ENCODE data around the gene ALPK3.

Gene ALPK3

DNA sequence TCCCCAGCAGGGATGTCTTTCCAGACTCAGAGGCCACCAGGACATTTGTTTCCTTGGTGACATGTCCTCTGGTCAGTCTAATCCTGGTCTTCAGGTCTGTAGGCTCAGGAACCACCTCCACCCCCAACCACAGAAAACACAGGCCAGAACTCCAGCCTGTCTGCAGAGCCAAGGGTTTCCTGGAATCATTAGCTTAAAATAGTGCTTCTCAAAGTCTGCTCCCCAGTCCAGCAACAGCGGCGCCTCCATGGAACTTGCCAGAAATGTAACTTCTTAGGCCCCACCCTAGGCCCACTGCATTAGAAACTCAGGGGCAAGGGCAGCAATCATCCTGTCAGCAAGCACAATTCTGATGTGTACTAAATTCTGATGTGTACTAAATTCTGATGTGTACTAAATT is 87.3 kb downstream of the ALPK3 start:
- Histone ChIP-seq H3K36me3 (ENCODE audit: control insufficient read depth, insufficient read depth, low read length, severe bottlenecking) (no peaks in the 10 kb centered on the region), H3K4me3 (ENCODE audit: low read length) (no peak overlapping the region), H3K27me3 (replicated peaks; ENCODE audit: control insufficient read depth, insufficient read depth, low read length) (no peaks in the 10 kb centered on the region), H3K9ac (ENCODE audit: low read length) (peak overlapping the region; percentile 53), H3K9me3 (ENCODE audit: control insufficient read depth, low read length) (peaks cover 8% of the 10 kb centered on the region), H3K4me1 (ENCODE audit: control insufficient read depth, insufficient read depth, low read length) (peaks cover 13% of the 10 kb centered on the region)
- DNase-seq (ENCODE audit: low read depth), result no peak

GRCh38 chr15:84905016-84905916 is 88.1 kb downstream of the ALPK3 start:
- no peak for DNase-seq (ENCODE audit: low read depth)
- H3K9me3 ChIP-seq (ENCODE audit: control insufficient read depth, low read length), result peaks cover 5% of the 10 kb centered on the region
- no peak overlapping the region for H3K4me3 ChIP-seq (ENCODE audit: low read length)
- peak overlapping the region; percentile 53 for H3K9ac ChIP-seq (ENCODE audit: low read length)
- H3K27me3 ChIP-seq (replicated peaks; ENCODE audit: control insufficient read depth, insufficient read depth, low read length), result no peaks in the 10 kb centered on the region
- no peaks in the 10 kb centered on the region for H3K36me3 ChIP-seq (ENCODE audit: control insufficient read depth, insufficient read depth, low read length, severe bottlenecking)
- H3K4me1 ChIP-seq (ENCODE audit: control insufficient read depth, insufficient read depth, low read length), result peaks cover 13% of the 10 kb centered on the region

DNA sequence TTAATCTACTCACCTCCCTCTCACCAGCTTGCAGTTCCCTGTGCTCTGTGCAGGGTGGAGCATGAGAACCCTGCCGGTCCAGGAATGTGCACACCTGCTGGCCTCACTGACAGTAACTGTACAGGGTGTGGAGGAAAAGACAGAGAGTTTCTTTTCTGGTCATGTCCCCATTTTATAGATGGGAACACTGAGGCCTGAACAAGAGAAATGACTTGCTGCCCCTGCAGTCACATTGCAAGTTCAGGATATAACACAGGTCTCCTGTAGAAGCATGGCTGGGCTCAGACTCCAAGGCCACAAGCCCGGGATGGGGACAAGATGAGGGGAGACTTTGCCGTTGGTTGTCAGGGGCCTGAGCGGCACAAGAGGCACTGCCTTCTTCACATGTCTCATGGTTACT is 90.6 kb downstream of the ALPK3 start:
- Histone ChIP-seq H3K4me3 (ENCODE audit: low read length) (no peak overlapping the region), H3K4me1 (ENCODE audit: control insufficient read depth, insufficient read depth, low read length) (peaks cover 30% of the 10 kb centered on the region), H3K9ac (ENCODE audit: low read length) (no peak overlapping the region), H3K9me3 (ENCODE audit: control insufficient read depth, low read length) (no peaks in the 10 kb centered on the region), H3K36me3 (ENCODE audit: control insufficient read depth, insufficient read depth, low read length, severe bottlenecking) (no peaks in the 10 kb centered on the region), H3K27me3 (replicated peaks; ENCODE audit: control insufficient read depth, insufficient read depth, low read length) (no peaks in the 10 kb centered on the region)
- DNase-seq (ENCODE audit: low read depth), result no peak

- Histone ChIP-seq H3K27me3 (replicated peaks; ENCODE audit: control insufficient read depth, insufficient read depth, low read length) (no peaks in the 10 kb centered on the region), H3K36me3 (ENCODE audit: control insufficient read depth, insufficient read depth, low read length, severe bottlenecking) (no peaks in the 10 kb centered on the region), H3K4me3 (ENCODE audit: low read length) (no peak overlapping the region), H3K9ac (ENCODE audit: low read length) (no peak overlapping the region), H3K4me1 (ENCODE audit: control insufficient read depth, insufficient read depth, low read length) (peaks cover 39% of the 10 kb centered on the region), H3K9me3 (ENCODE audit: control insufficient read depth, low read length) (no peaks in the 10 kb centered on the region)
- DNase-seq (ENCODE audit: low read depth), result no peak
These were observed 91.4 kb downstream of the ALPK3 start for GRCh38 chr15:84908564-84908963.

DNA sequence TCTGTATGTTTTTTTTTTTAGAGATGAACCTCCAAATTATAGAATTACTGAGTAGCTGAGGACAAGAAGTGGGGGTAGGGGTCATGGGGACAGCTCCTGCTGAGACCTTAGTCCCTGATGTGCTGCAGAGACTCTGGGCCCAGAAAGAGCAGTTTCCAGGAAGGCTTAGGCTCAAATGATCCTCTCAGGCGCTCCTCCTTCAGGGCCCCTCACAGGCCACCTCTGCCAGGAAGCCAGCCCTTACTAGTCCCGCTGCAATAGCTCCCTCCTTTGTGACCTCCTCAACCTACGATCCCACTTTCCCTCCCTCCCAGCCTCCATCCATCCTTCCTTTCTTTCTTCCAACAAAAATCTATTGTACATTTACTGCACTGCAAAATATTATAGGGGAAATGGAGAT is 91.9 kb downstream of the ALPK3 start:
- DNase-seq (ENCODE audit: low read depth), result no peak
- no peak overlapping the region for H3K9ac ChIP-seq (ENCODE audit: low read length)
- no peaks in the 10 kb centered on the region for H3K9me3 ChIP-seq (ENCODE audit: control insufficient read depth, low read length)
- H3K36me3 ChIP-seq (ENCODE audit: control insufficient read depth, insufficient read depth, low read length, severe bottlenecking), result no peaks in the 10 kb centered on the region
- no peak overlapping the region for H3K4me3 ChIP-seq (ENCODE audit: low read length)
- no peaks in the 10 kb centered on the region for H3K27me3 ChIP-seq (replicated peaks; ENCODE audit: control insufficient read depth, insufficient read depth, low read length)
- peaks cover 38% of the 10 kb centered on the region for H3K4me1 ChIP-seq (ENCODE audit: control insufficient read depth, insufficient read depth, low read length)

DNA sequence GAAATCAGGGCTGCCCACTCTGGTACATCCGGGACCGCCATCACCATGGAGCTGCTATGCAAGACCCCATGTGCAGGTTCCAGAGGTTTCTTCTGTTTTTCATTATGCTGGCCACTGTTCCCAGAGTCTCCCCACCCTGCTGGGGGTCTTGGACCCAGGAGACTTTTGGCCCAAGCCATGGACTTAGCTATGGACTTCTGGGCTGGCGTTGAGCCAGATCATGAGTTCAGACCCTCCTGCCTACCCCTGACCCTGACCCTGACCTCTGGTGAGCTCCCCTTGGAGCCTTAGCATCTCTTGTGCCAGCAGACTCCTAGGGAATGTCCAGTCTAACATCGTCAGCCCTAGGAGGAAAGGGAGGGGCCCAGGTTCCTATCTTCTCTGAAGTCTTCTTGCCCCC is 92.6 kb downstream of the ALPK3 start:
- no peaks in the 10 kb centered on the region for H3K36me3 ChIP-seq (ENCODE audit: control insufficient read depth, insufficient read depth, low read length, severe bottlenecking)
- no peak overlapping the region for H3K9ac ChIP-seq (ENCODE audit: low read length)
- no peak for DNase-seq (ENCODE audit: low read depth)
- H3K9me3 ChIP-seq (ENCODE audit: control insufficient read depth, low read length), result no peaks in the 10 kb centered on the region
- peaks cover 38% of the 10 kb centered on the region for H3K4me1 ChIP-seq (ENCODE audit: control insufficient read depth, insufficient read depth, low read length)
- no peaks in the 10 kb centered on the region for H3K27me3 ChIP-seq (replicated peaks; ENCODE audit: control insufficient read depth, insufficient read depth, low read length)
- no peak overlapping the region for H3K4me3 ChIP-seq (ENCODE audit: low read length)

GRCh38 chr15:84910928-84911623 is 93.9 kb downstream of the ALPK3 start:
- H3K4me3 ChIP-seq (ENCODE audit: low read length), result no peak overlapping the region
- H3K9me3 ChIP-seq (ENCODE audit: control insufficient read depth, low read length), result no peaks in the 10 kb centered on the region
- no peak for DNase-seq (ENCODE audit: low read depth)
- no peaks in the 10 kb centered on the region for H3K36me3 ChIP-seq (ENCODE audit: control insufficient read depth, insufficient read depth, low read length, severe bottlenecking)
- H3K27me3 ChIP-seq (replicated peaks; ENCODE audit: control insufficient read depth, insufficient read depth, low read length), result no peaks in the 10 kb centered on the region
- peak overlapping the region; percentile 71 for H3K9ac ChIP-seq (ENCODE audit: low read length)
- H3K4me1 ChIP-seq (ENCODE audit: control insufficient read depth, insufficient read depth, low read length), result peaks cover 45% of the 10 kb centered on the region

DNA sequence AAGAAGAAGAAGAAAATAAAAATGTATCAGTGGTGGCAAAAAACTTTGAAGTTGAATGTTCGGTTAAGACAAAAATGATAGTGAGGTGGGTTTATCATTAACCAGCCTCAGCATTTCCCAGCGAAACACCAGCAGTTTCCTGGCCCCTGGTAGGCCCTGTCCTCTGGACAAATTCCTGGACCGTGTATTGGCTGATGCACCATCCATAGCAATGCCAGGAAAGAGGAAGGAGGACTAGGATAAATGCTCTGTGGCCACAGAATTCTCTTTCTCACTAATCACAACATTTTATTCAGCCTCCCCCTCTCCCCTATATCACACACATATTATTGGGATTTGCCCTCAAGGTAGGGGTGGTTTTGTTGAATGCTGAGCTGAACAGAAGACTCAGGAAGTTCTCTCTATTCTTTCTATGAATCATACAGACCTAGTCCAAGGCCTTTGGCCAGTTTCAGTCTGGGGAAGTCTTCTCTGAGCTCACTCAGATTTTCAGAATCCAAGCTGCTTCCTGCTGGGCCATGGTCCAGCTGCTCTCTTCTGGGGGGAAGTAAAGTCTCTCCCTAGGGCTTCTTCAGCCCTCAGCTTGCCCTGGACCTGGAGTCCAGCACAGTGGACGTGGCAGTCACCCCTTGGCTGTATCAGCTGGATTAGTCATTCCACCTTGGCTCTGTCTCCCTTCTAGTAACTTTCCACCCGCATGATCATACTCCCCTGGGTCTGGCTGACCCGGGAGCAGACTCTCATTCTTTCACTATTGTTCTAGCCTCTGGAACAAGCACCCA is 94.9 kb downstream of the ALPK3 start:
- H3K36me3 ChIP-seq (ENCODE audit: control insufficient read depth, insufficient read depth, low read length, severe bottlenecking), result no peaks in the 10 kb centered on the region
- H3K9me3 ChIP-seq (ENCODE audit: control insufficient read depth, low read length), result no peaks in the 10 kb centered on the region
- H3K4me3 ChIP-seq (ENCODE audit: low read length), result peak overlapping the region; percentile 48
- H3K9ac ChIP-seq (ENCODE audit: low read length), result peak overlapping the region; percentile 71
- no peaks in the 10 kb centered on the region for H3K27me3 ChIP-seq (replicated peaks; ENCODE audit: control insufficient read depth, insufficient read depth, low read length)
- H3K4me1 ChIP-seq (ENCODE audit: control insufficient read depth, insufficient read depth, low read length), result peaks cover 45% of the 10 kb centered on the region
- DNase-seq (ENCODE audit: low read depth), result peak; percentile 95

DNA sequence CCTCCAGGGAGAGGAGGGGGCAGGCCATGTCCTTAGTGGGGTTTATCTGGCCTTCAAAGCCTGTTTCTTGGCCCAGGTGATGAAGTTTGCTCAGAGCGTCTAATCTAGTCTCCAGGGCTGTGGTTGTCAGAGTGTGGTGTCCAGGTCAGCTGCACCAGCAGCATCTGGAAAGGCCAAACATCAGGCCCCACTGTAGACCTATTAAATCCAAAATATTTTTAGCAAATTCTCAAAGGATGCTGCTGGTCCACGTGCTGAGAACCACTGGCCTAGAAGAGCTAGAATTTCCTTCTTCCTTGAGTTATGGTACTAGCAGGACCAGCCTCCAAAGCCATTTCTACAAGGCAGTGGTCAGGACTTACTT is 96.2 kb downstream of the ALPK3 start:
- H3K27me3 ChIP-seq (replicated peaks; ENCODE audit: control insufficient read depth, insufficient read depth, low read length), result no peaks in the 10 kb centered on the region
- H3K9ac ChIP-seq (ENCODE audit: low read length), result no peak overlapping the region
- peaks cover 47% of the 10 kb centered on the region for H3K4me1 ChIP-seq (ENCODE audit: control insufficient read depth, insufficient read depth, low read length)
- no peaks in the 10 kb centered on the region for H3K9me3 ChIP-seq (ENCODE audit: control insufficient read depth, low read length)
- H3K36me3 ChIP-seq (ENCODE audit: control insufficient read depth, insufficient read depth, low read length, severe bottlenecking), result no peaks in the 10 kb centered on the region
- no peak overlapping the region for H3K4me3 ChIP-seq (ENCODE audit: low read length)
- DNase-seq (ENCODE audit: low read depth), result no peak

GRCh38 chr15:84914351-84914750 is 97.2 kb downstream of the ALPK3 start:
- DNase-seq (ENCODE audit: low read depth), result no peak
- Histone ChIP-seq H3K4me1 (ENCODE audit: control insufficient read depth, insufficient read depth, low read length) (peaks cover 47% of the 10 kb centered on the region), H3K27me3 (replicated peaks; ENCODE audit: control insufficient read depth, insufficient read depth, low read length) (no peaks in the 10 kb centered on the region), H3K9ac (ENCODE audit: low read length) (peak overlapping the region; percentile 72), H3K36me3 (ENCODE audit: control insufficient read depth, insufficient read depth, low read length, severe bottlenecking) (no peaks in the 10 kb centered on the region), H3K4me3 (ENCODE audit: low read length) (no peak overlapping the region), H3K9me3 (ENCODE audit: control insufficient read depth, low read length) (no peaks in the 10 kb centered on the region)

Measured in adipocyte (in vitro differentiated cells).